ENCODE results near the gene KRTAP10-1.
"Not testable (repeated sequence)": the region's sequence is repeated elsewhere in the genome, so short reads cannot be mapped to it uniquely, and the experiment has no call there.

KRTAP10-1 gene, protein sequence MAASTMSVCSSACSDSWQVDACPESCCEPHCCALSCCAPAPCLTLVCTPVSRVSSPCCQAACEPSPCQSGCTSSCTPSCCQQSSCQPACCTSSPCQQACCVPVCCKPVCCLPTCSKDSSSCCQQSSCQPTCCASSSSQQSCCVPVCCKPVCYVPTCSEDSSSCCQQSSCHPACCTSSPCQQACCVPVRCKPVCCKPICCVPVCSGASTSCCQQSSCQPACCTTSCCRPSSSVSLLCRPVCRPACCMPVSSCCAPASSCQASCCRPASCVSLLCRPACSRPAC

GRCh38 chr21:44539991-44540666 is at the start of gene KRTAP10-1:
Gene KRTAP10-1 (minus strand): TSS chr21:44540195. CDS start chr21:44540150, 45 bp downstream.
- DNase-seq = no peak

GRCh38 chr21:44589094-44589493 is 49.1 kb upstream of the KRTAP10-1 start:
- DNase-seq = no peak

DNA sequence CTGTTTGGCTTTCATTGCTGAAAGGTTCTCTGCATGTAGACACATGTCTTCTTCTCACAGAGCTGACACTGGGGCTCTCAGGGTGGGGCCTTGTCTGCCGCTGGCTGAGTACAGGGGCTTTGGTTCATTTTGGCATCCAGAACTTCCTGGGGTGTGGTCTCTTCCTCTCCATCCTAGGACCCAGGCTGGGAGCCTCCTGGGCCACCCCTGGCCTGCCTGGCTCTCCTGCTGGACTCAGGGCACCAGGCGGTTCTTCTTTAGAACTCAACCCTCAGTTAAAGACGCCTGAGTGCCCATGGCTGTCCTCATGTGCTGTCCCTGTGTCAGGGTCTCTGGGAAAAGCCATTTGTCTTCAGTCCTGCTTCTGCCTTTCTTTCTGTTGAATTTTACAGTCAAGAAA is 45.9 kb upstream of the KRTAP10-1 start:
- DNase-seq = no peak

DNA sequence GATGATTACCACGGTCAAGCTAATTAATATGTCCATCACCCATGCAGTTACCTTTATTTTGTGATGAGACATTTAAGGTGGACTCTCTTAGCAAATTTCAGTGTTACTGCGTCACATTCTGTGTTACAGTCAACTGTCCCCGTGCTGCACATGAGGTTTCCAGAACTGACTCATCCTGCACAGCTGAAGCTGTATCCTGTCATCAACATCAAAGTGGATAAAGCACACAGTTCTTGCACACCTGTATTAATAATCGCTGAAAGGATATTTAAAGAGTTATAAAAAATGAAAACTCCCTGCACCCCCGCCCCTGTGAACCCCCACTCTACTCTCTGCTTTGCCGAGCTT is 43.8 kb upstream of the KRTAP10-1 start:
- DNase-seq = no peak

- DNase-seq = no peak
Measured at GRCh38 chr21:44583089-44583799, 43.2 kb upstream of the KRTAP10-1 start.

- DNase-seq = no peak
Measured at GRCh38 chr21:44582055-44582454, 42.1 kb upstream of the KRTAP10-1 start.

DNA sequence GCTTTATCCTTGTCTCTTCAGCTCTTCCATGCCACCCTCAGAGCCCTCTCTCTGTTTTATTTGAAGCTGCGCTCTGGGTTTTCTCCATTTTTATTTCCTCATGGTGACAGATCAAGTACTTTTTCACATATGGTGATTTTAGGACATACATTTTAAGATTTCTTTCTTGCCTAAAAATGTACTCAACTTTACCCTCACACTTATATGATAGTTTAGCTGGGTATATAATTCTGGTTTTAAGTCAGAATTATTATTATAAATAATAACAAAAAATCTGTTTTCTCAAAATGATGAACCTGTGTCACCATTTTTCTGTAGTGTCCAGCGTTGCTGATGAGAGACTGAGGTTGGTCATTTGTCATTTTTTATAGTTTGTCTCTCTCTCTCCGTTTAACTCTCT is 41.2 kb upstream of the KRTAP10-1 start:
- DNase-seq = no peak

DNA sequence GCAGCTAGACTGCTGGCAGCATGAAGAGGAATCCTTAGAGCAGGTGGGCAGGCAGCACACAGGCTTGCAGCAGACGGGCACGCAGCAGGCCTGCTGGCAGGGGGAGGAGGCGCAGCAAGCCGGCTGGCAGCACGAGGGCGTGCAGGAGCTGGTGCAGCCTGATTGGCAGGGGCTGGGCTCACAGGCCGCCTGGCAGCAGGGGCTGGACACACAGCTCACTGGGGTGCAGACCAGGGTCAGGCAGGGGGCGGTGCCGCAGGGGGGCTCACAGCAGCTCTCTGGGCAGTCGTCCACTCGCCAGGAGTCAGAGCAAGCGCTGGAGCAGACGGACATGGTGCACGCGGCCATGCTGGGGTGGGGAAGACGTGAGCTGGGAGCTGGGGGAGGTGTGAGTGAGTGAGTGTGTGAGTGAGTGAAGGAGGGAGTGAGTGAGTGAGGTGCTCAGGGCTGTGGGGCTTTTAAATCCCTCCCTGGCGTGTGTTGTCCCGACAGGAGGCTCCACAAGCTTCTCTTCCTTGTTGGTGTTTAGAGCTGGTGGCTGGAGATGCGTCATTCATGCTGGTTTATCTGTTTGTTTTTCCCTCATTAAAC is 40.3 kb upstream of the KRTAP10-1 start, which contains the start of gene KRTAP10-5:
Gene KRTAP10-5 (minus strand): TSS at position 374 of the 591 bp plus-strand sequence. CDS start 26 bp downstream, at position 348.
- not testable (repeated sequence) for DNase-seq

- no peak for DNase-seq
Measured at GRCh38 chr21:44579833-44580144, 39.8 kb upstream of the KRTAP10-1 start.

GRCh38 chr21:44579056-44579832 is 39.2 kb upstream of the KRTAP10-1 start:
- DNase-seq = no peak

GRCh38 chr21:44578371-44579055 is 38.5 kb upstream of the KRTAP10-1 start:
- no peak for DNase-seq

- DNase-seq = no peak
Measured at GRCh38 chr21:44576025-44576420, 36.0 kb upstream of the KRTAP10-1 start.

GRCh38 chr21:44575307-44576024 is 35.5 kb upstream of the KRTAP10-1 start:
- DNase-seq = no peak

DNA sequence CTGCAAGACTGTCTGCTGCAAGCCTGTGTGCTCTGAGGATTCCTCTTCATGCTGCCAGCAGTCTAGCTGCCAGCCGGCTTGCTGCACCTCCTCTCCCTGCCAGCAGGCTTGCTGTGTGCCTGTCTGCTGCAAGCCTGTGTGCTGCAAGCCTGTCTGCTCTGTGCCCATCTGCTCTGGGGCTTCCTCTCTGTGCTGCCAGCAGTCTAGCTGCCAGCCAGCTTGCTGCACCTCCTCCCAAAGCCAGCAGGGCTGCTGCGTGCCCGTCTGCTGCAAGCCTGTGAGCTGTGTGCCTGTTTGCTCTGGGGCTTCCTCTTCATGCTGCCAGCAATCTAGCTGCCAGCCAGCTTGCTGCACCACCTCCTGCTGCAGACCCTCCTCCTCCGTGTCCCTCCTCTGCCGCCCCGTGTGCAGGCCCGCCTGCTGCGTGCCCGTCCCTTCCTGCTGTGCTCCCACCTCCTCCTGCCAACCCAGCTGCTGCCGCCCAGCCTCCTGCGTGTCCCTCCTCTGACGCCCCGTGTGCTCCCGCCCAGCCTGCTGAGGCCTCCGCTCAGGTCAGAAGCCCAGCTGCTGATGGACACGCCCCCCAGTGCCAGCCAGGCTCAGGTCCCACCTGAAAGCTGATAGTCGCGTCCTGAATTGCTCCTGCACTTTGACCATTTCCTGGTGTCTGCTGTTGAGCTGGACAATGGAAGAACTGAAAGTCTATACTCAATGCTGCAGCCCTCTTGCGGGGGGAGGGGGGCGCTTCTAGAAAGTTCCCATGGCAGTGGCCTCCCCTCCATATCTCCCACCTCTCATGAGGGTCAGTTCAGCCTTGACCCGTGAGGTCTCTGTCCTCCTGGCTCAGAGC is 34.7 kb upstream of the KRTAP10-1 start:
- no peak for DNase-seq

DNA sequence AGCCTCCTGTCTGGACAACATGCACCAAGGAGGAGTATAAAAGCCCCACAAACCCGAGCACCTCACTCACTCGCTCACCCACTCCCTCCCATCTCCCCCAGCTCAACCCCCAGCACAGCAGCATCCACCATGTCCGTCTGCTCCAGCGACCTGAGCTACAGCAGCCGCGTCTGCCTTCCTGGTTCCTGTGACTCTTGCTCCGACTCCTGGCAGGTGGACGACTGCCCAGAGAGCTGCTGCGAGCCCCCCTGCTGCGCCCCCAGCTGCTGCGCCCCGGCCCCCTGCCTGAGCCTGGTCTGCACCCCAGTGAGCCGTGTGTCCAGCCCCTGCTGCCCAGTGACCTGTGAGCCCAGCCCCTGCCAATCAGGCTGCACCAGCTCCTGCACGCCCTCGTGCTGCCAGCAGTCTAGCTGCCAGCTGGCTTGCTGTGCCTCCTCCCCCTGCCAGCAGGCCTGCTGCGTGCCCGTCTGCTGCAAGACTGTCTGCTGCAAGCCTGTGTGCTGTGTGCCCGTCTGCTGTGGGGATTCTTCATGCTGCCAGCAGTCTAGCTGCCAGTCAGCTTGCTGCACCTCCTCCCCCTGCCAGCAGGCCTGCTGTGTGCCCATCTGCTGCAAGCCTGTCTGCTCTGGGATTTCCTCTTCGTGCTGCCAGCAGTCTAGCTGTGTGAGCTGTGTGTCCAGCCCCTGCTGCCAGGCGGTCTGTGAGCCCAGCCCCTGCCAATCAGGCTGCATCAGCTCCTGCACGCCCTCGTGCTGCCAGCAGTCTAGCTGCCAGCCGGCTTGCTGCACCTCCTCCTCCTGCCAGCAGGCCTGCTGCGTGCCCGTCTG is 33.8 kb upstream of the KRTAP10-1 start, which contains the start of gene KRTAP10-4:
Gene KRTAP10-4 (plus strand): TSS at position 100 of the 827 bp plus-strand sequence. CDS start 30 bp downstream, at position 130.
- not testable (repeated sequence) for DNase-seq

DNA sequence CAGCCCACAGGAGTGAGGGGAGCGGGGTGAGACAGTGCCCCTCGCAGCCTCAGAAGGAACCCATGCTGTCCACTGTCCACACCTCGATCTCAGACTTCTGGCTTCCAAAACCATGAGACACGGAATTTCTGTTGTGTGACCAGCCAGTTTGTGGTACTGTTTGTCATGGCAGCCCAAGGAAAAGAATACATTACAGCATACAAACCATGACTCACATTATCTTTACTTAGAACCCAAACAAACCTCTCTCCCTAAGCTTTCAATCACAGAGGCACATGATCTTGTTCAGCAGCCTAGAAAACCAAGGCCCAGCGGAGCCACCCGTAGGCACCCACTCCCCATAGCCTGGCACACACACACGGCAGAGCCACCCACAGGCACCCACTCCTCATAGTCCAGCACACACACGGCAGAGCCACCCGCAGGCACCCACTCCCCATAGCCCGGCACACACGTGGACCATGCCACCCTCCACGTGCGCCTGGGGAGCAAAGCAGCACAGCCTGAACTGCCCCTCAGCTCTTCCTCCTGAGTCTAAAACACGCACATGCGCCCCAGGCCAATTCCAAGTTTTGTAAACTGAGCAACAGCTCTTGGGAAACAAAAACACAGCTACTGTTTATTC is 33.1 kb upstream of the KRTAP10-1 start:
- DNase-seq = no peak

GRCh38 chr21:44571844-44572782 is 32.1 kb upstream of the KRTAP10-1 start:
- no peak for DNase-seq

DNA sequence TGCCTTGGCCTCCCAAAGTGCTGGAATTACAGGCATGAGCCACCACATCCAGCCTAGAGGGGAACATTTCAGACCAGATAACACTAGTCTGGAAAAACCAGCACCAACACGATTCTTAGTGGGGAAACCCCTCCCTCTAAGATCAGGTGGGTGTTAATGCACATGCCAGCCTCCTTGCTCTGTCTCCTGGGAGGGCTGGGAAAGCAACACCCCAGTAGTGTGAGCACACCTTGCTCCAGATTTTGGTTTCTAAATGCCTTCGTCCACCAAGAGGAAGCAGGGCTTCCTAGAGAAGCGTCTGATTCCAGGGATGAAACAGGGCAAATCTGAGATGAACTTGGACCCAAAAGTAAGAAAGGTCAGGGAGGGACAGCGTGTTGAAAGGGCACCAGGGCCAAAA is 31.3 kb upstream of the KRTAP10-1 start:
- DNase-seq = no peak

Data from suppressor macrophage treated with lipopolysaccharide for 4 hours (primary cell).